GM23248 (cell line): ENCODE results near the gene NRG3.

ENCODE experiments used
- EZH2 ChIP-seq: fragments of 200-600 bp; sonication (generic); IDR thresholded peaks from 2 replicates; pipeline ENCODE4 v1.6.1; 2018; ENCODE audit warnings: antibody characterized with exemption, mild to moderate bottlenecking; ENCODE audit not compliant: insufficient read depth, poor library complexity, severe bottlenecking
- EZH2phosphoT487 ChIP-seq: fragments of 200-600 bp; sonication (generic); IDR thresholded peaks from 2 replicates; pipeline ENCODE4 v1.6.1; 2018; ENCODE audit warnings: antibody characterized with exemption, moderate library complexity, mild to moderate bottlenecking, low read depth; ENCODE audit not compliant: insufficient read depth

- no peak for TF ChIP-seq EZH2
- TF ChIP-seq EZH2phosphoT487: no peak
Measured at GRCh38 chr10:82645221-82645620, 770.2 kb downstream of the NRG3 start.
